ENCODE measurements around the gene FUOM. TPM values are rescaled to one million over a fixed set of nuclear protein-coding genes. Genes with fewer than 3 reads are reported as not detected.
A peak's percentile ranks its signal among the peaks of the same experiment; 100 is the strongest.

Gene FUOM
- total and polyA plus RNA-seq, 10 of the 15 experiments (the other 5 are each of a cell fraction or from before 2014, with no cell fraction given) = 1.8 to 41.7 (median 25.6) TPM

DNA sequence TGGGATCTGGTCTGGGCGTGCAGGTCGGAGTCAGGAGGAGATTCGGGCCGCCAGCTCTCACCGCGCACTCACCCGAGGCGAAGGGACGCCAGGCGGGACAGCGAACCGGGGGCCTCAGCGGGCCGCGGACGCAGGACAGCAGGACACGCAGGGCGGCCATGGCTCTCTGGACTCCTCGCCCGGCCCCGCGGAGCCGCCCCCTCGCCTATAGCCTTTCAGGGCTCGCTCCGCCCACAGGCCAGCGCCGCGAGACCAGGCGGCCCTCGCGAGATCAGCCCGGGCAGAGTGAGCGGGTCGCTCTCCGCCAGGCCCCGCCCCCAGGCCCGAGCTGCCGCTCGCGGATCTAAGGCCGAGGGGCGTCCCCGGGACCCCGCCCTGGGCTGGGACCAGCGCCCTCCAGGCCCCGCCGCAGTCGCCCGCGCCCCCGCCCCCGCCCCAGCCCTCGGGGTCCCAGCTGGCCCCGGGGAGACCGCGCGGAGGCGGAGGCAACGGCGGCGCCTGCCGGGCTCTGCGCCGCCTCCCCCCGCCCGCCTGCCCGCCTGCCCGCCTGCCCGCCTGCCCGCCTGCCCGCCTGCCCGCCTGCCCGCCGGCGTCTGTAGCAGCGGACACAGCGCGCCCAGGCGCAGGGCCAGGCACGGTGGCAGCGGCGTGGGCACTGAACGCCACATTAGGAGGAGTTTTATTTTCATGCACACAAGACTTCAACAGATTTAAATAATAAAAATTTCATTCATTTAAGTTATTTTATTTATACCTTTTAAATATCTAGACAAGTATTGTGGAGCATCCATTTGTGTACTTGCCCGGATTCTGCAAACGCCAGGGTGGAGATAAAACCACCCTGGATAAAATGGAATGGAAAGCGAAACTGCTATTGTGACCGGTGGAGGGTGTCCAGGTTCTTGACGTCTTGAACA, 15.6 kb upstream of the FUOM start, which contains the start of gene ECHS1 (continued):
- no peak for TF ChIP-seq CBX5 (IDR thresholded peaks at IDR 0.05; ENCODE audit: low read depth)
- TF ChIP-seq ESRRA (IDR thresholded peaks at IDR 0.05; ENCODE audit: low read length) = no peak
- TF ChIP-seq, protein P1, sequence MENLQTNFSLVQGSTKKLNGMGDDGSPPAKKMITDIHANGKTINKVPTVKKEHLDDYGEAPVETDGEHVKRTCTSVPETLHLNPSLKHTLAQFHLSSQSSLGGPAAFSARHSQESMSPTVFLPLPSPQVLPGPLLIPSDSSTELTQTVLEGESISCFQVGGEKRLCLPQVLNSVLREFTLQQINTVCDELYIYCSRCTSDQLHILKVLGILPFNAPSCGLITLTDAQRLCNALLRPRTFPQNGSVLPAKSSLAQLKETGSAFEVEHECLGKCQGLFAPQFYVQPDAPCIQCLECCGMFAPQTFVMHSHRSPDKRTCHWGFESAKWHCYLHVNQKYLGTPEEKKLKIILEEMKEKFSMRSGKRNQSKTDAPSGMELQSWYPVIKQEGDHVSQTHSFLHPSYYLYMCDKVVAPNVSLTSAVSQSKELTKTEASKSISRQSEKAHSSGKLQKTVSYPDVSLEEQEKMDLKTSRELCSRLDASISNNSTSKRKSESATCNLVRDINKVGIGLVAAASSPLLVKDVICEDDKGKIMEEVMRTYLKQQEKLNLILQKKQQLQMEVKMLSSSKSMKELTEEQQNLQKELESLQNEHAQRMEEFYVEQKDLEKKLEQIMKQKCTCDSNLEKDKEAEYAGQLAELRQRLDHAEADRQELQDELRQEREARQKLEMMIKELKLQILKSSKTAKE (IDR thresholded peaks at IDR 0.05; ENCODE audit: low read depth, poor library complexity, severe bottlenecking) = no peak
- TF ChIP-seq KAT2A (conservative IDR thresholded peaks at IDR 0.05; ENCODE audit: control insufficient read depth, low read depth, low read length) = no peak
- TF ChIP-seq MTA2 (IDR thresholded peaks at IDR 0.05; ENCODE audit: low read depth) = no peak
- TF ChIP-seq, protein P2, sequence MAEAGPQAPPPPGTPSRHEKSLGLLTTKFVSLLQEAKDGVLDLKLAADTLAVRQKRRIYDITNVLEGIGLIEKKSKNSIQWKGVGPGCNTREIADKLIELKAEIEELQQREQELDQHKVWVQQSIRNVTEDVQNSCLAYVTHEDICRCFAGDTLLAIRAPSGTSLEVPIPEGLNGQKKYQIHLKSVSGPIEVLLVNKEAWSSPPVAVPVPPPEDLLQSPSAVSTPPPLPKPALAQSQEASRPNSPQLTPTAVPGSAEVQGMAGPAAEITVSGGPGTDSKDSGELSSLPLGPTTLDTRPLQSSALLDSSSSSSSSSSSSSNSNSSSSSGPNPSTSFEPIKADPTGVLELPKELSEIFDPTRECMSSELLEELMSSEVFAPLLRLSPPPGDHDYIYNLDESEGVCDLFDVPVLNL (IDR thresholded peaks at IDR 0.05; ENCODE audit: low read depth, low read length) = 0 out of 2 replicates have a peak, but pooled peaks have one; percentile 13
- TF ChIP-seq NFXL1 (IDR thresholded peaks at IDR 0.05; ENCODE audit: borderline replicate concordance) = no peak
- TF ChIP-seq IKZF2 (IDR thresholded peaks at IDR 0.05) = no peak; a peak in 1 of 4 replicates
- 0 out of 2 replicates have a peak, but pooled peaks have one; percentile 13 for TF ChIP-seq TCF12 (IDR thresholded peaks at IDR 0.05; ENCODE audit: low read depth, low read length)
- TF ChIP-seq HDAC6 (IDR thresholded peaks at IDR 0.05; ENCODE audit: unreplicated experiment) = no peak
- TF ChIP-seq, protein P3, sequence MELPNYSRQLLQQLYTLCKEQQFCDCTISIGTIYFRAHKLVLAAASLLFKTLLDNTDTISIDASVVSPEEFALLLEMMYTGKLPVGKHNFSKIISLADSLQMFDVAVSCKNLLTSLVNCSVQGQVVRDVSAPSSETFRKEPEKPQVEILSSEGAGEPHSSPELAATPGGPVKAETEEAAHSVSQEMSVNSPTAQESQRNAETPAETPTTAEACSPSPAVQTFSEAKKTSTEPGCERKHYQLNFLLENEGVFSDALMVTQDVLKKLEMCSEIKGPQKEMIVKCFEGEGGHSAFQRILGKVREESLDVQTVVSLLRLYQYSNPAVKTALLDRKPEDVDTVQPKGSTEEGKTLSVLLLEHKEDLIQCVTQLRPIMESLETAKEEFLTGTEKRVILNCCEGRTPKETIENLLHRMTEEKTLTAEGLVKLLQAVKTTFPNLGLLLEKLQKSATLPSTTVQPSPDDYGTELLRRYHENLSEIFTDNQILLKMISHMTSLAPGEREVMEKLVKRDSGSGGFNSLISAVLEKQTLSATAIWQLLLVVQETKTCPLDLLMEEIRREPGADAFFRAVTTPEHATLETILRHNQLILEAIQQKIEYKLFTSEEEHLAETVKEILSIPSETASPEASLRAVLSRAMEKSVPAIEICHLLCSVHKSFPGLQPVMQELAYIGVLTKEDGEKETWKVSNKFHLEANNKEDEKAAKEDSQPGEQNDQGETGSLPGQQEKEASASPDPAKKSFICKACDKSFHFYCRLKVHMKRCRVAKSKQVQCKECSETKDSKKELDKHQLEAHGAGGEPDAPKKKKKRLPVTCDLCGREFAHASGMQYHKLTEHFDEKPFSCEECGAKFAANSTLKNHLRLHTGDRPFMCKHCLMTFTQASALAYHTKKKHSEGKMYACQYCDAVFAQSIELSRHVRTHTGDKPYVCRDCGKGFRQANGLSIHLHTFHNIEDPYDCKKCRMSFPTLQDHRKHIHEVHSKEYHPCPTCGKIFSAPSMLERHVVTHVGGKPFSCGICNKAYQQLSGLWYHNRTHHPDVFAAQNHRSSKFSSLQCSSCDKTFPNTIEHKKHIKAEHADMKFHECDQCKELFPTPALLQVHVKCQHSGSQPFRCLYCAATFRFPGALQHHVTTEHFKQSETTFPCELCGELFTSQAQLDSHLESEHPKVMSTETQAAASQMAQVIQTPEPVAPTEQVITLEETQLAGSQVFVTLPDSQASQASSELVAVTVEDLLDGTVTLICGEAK (IDR thresholded peaks at IDR 0.05; ENCODE audit: borderline replicate concordance) = no peak
- TF ChIP-seq GABPA (IDR thresholded peaks at IDR 0.05; ENCODE audit: low read depth) = no peak
- TF ChIP-seq SMARCA5 (IDR thresholded peaks at IDR 0.05) = peak; percentile 10; the same call in 1 of the 2 replicates
- peak; percentile 99 for TF ChIP-seq RCOR1 (conservative IDR thresholded peaks at IDR 0.05; ENCODE audit: low read depth, low read length)
- no peak for TF ChIP-seq ZSCAN29 (IDR thresholded peaks at IDR 0.05)
- TF ChIP-seq, protein P4, sequence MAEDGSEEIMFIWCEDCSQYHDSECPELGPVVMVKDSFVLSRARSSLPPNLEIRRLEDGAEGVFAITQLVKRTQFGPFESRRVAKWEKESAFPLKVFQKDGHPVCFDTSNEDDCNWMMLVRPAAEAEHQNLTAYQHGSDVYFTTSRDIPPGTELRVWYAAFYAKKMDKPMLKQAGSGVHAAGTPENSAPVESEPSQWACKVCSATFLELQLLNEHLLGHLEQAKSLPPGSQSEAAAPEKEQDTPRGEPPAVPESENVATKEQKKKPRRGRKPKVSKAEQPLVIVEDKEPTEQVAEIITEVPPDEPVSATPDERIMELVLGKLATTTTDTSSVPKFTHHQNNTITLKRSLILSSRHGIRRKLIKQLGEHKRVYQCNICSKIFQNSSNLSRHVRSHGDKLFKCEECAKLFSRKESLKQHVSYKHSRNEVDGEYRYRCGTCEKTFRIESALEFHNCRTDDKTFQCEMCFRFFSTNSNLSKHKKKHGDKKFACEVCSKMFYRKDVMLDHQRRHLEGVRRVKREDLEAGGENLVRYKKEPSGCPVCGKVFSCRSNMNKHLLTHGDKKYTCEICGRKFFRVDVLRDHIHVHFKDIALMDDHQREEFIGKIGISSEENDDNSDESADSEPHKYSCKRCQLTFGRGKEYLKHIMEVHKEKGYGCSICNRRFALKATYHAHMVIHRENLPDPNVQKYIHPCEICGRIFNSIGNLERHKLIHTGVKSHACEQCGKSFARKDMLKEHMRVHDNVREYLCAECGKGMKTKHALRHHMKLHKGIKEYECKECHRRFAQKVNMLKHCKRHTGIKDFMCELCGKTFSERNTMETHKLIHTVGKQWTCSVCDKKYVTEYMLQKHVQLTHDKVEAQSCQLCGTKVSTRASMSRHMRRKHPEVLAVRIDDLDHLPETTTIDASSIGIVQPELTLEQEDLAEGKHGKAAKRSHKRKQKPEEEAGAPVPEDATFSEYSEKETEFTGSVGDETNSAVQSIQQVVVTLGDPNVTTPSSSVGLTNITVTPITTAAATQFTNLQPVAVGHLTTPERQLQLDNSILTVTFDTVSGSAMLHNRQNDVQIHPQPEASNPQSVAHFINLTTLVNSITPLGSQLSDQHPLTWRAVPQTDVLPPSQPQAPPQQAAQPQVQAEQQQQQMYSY (CRISPR knock-in tag; IDR thresholded peaks at IDR 0.05) = no peak
- TF ChIP-seq MEF2B (IDR thresholded peaks at IDR 0.05; ENCODE audit: partially characterized antibody, poor library complexity, severe bottlenecking) = no peak
